Breast epithelium (tissue), 3 donors: ENCODE results near the gene ANKRD66.

Source experiments
- CTCF ChIP-seq, 3 donors: fragments of 450-650 bp; IDR thresholded peaks; one replicate each; pipeline ENCODE4 v1.5.1; 2016 to 2017; ENCODE audit warnings: antibody characterized with exemption in 3 of 3, mild to moderate bottlenecking in 3 of 3, moderate library complexity in 3 of 3
- POLR2A ChIP-seq: fragments of 450-650 bp; IDR thresholded peaks from one replicate; pipeline ENCODE4 v1.6.1; 2016; ENCODE audit warnings: antibody characterized with exemption, mild to moderate bottlenecking, moderate library complexity

DNA sequence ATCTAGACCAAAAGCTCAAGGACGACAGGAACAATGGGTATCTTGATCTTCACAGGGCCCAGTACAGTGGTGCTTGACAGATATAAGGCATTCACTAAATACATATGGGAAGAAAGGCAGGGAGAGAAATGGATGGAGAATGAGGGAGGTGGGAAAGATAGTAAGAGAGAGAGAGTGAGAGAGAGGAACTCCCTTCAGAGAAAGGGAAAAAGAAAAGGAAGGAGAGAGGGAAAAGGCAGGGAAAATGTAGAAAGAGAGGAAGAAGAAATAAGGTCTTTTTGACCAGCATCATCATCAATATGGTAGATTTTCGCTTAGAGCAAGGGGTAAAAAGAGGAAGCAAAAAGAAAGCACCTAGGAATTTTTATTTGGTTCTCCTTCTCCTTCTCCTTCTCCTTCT is 760 bp upstream of the ANKRD66 start:
- TF ChIP-seq CTCF (IDR thresholded peaks at IDR 0.05) = no peak
- TF ChIP-seq POLR2A = no peak
